Mucosa of stomach (tissue), 1 donor: Measurements from ENCODE around the gene PAN2.

Source experiments
- H3K27me3 ChIP-seq: one replicate; pipeline ENCODE4 v1.7.0; 2013; ENCODE audit warnings: mild to moderate bottlenecking, low read length; ENCODE audit not compliant: control insufficient read depth, insufficient read depth
- H3K36me3 ChIP-seq: one replicate; pipeline ENCODE4 v1.7.0; 2013; ENCODE audit warnings: low read length; ENCODE audit not compliant: control insufficient read depth, insufficient read depth
- H3K4me1 ChIP-seq: one replicate; pipeline ENCODE4 v1.7.0; 2013; ENCODE audit warnings: mild to moderate bottlenecking, low read length; ENCODE audit not compliant: control insufficient read depth, insufficient read depth
- H3K4me3 ChIP-seq: one replicate; pipeline ENCODE4 v1.7.0; 2013; ENCODE audit warnings: low read length
- H3K9ac ChIP-seq: one replicate; pipeline ENCODE4 v1.7.0; 2013; ENCODE audit warnings: mild to moderate bottlenecking, low read length, moderate library complexity
- H3K9me3 ChIP-seq: one replicate; pipeline ENCODE4 v1.7.0; 2013; ENCODE audit warnings: mild to moderate bottlenecking, low read length, moderate library complexity; ENCODE audit not compliant: control insufficient read depth
- donor health status: Pancreatic carcinoma.

Gene PAN2

GRCh38 chr12:56333679-56334489 lies at the start of gene PAN2:
TSS of gene PAN2 (minus strand) at chr12:56334000. CDS start at chr12:56333094, 906 bp downstream.
- Histone ChIP-seq H3K4me1 (peaks cover 10% of the 10 kb centered on the region), H3K9me3 (no peaks in the 10 kb centered on the region), H3K9ac (peak within 1 kb of the TSS; percentile 95), H3K27me3 (no peaks in the 10 kb centered on the region), H3K4me3 (peak within 1 kb of the TSS; percentile 96), H3K36me3 (no peaks in the 10 kb centered on the region)

- H3K9me3 ChIP-seq = no peaks in the 10 kb centered on the region
- no peaks in the 10 kb centered on the region for H3K4me1 ChIP-seq
- H3K9ac ChIP-seq = no peak overlapping the region
- H3K27me3 ChIP-seq = no peaks in the 10 kb centered on the region
- H3K4me3 ChIP-seq = no peak overlapping the region
- H3K36me3 ChIP-seq = no peaks in the 10 kb centered on the region
These were observed 48.8 kb upstream of the PAN2 start for GRCh38 chr12:56382611-56383010.

- Histone ChIP-seq H3K9ac (no peak overlapping the region), H3K4me1 (no peaks in the 10 kb centered on the region), H3K4me3 (no peak overlapping the region), H3K9me3 (no peaks in the 10 kb centered on the region), H3K36me3 (no peaks in the 10 kb centered on the region), H3K27me3 (no peaks in the 10 kb centered on the region)
These were observed 44.2 kb upstream of the PAN2 start for GRCh38 chr12:56377989-56378316.

GRCh38 chr12:56377310-56377988 lies 43.6 kb upstream of the PAN2 start:
- no peak overlapping the region for H3K4me3 ChIP-seq
- H3K9me3 ChIP-seq = no peaks in the 10 kb centered on the region
- no peak overlapping the region for H3K9ac ChIP-seq
- no peaks in the 10 kb centered on the region for H3K27me3 ChIP-seq
- H3K36me3 ChIP-seq = no peaks in the 10 kb centered on the region
- H3K4me1 ChIP-seq = no peaks in the 10 kb centered on the region

- Histone ChIP-seq H3K4me1 (no peaks in the 10 kb centered on the region), H3K4me3 (no peak overlapping the region), H3K9me3 (no peaks in the 10 kb centered on the region), H3K36me3 (no peaks in the 10 kb centered on the region), H3K27me3 (no peaks in the 10 kb centered on the region), H3K9ac (no peak overlapping the region)
These were observed 42.0 kb upstream of the PAN2 start for GRCh38 chr12:56375598-56376434.

- Histone ChIP-seq H3K9me3 (no peaks in the 10 kb centered on the region), H3K4me3 (no peak overlapping the region), H3K36me3 (no peaks in the 10 kb centered on the region), H3K9ac (no peak overlapping the region), H3K4me1 (no peaks in the 10 kb centered on the region), H3K27me3 (no peaks in the 10 kb centered on the region)
These were observed 41.2 kb upstream of the PAN2 start for GRCh38 chr12:56374726-56375597.

GRCh38 chr12:56373515-56373914 lies 39.7 kb upstream of the PAN2 start:
- Histone ChIP-seq H3K4me3 (no peak overlapping the region), H3K27me3 (no peaks in the 10 kb centered on the region), H3K9ac (no peak overlapping the region), H3K36me3 (no peaks in the 10 kb centered on the region), H3K9me3 (no peaks in the 10 kb centered on the region), H3K4me1 (no peaks in the 10 kb centered on the region)

- no peaks in the 10 kb centered on the region for H3K27me3 ChIP-seq
These were observed 33.1 kb upstream of the PAN2 start for GRCh38 chr12:56366948-56367347.

GRCh38 chr12:56362130-56363059 lies 28.6 kb upstream of the PAN2 start, which contains the start of gene APOF:
TSS of gene APOF (minus strand) at chr12:56362857. CDS start at chr12:56362745, 112 bp downstream.
- Histone ChIP-seq H3K4me3 (no peak within 1 kb of the TSS), H3K36me3 (no peaks in the 10 kb centered on the region), H3K4me1 (peaks cover 12% of the 10 kb centered on the region), H3K9me3 (no peaks in the 10 kb centered on the region), H3K27me3 (no peaks in the 10 kb centered on the region), H3K9ac (no peak within 1 kb of the TSS)

More at GRCh38 chr12:56366948-56367347, 33.1 kb upstream of the PAN2 start:
- Histone ChIP-seq H3K9me3 (no peaks in the 10 kb centered on the region), H3K4me3 (no peak overlapping the region), H3K36me3 (no peaks in the 10 kb centered on the region), H3K9ac (no peak overlapping the region), H3K4me1 (no peaks in the 10 kb centered on the region)

GRCh38 chr12:56361487-56362129 lies 27.8 kb upstream of the PAN2 start:
- Histone ChIP-seq H3K36me3 (no peaks in the 10 kb centered on the region), H3K9ac (no peak overlapping the region), H3K27me3 (no peaks in the 10 kb centered on the region), H3K9me3 (no peaks in the 10 kb centered on the region), H3K4me1 (peaks cover 12% of the 10 kb centered on the region), H3K4me3 (no peak overlapping the region)
